ENCODE results near the gene RNF225. TPM values are rescaled to one million over a fixed set of nuclear protein-coding genes. Genes with fewer than 3 reads are reported as not detected.

The RNF225 gene
- total RNA-seq, 1 donor = under 0.01 TPM

DNA sequence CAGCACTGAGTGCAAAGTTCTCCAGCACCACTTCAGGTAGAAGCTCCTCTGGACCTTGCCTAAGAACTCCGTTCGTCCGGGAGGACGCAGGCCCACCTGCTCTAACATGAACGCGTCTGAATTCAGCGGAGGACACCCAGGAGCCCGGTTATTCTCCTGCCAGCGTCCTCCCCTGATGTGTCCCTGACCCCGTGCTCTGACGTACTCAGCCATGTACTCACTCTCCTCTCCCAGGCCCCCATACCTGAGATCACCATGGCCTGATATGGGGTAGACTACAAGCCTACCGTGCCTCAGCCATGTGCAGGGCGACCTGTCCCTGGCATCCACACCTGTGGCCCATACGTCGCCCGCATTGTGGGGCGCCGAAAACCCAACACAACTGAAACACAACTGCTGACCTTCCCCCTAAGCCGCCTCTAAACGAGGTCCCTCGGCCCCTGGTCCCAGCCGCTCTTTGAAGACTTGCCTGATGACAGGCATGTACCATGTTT lies 12.2 kb downstream of the RNF225 start:
- peak overlapping the region; percentile 93 for H3K4me3 ChIP-seq (ENCODE audit: low read depth, low read length)
- TF ChIP-seq, protein P1, sequence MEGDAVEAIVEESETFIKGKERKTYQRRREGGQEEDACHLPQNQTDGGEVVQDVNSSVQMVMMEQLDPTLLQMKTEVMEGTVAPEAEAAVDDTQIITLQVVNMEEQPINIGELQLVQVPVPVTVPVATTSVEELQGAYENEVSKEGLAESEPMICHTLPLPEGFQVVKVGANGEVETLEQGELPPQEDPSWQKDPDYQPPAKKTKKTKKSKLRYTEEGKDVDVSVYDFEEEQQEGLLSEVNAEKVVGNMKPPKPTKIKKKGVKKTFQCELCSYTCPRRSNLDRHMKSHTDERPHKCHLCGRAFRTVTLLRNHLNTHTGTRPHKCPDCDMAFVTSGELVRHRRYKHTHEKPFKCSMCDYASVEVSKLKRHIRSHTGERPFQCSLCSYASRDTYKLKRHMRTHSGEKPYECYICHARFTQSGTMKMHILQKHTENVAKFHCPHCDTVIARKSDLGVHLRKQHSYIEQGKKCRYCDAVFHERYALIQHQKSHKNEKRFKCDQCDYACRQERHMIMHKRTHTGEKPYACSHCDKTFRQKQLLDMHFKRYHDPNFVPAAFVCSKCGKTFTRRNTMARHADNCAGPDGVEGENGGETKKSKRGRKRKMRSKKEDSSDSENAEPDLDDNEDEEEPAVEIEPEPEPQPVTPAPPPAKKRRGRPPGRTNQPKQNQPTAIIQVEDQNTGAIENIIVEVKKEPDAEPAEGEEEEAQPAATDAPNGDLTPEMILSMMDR (IDR thresholded peaks at IDR 0.05; ENCODE audit: insufficient read depth, low read depth, low read length) = no peak
- DNase-seq (ENCODE audit: low read depth) = peak; percentile 28

DNA sequence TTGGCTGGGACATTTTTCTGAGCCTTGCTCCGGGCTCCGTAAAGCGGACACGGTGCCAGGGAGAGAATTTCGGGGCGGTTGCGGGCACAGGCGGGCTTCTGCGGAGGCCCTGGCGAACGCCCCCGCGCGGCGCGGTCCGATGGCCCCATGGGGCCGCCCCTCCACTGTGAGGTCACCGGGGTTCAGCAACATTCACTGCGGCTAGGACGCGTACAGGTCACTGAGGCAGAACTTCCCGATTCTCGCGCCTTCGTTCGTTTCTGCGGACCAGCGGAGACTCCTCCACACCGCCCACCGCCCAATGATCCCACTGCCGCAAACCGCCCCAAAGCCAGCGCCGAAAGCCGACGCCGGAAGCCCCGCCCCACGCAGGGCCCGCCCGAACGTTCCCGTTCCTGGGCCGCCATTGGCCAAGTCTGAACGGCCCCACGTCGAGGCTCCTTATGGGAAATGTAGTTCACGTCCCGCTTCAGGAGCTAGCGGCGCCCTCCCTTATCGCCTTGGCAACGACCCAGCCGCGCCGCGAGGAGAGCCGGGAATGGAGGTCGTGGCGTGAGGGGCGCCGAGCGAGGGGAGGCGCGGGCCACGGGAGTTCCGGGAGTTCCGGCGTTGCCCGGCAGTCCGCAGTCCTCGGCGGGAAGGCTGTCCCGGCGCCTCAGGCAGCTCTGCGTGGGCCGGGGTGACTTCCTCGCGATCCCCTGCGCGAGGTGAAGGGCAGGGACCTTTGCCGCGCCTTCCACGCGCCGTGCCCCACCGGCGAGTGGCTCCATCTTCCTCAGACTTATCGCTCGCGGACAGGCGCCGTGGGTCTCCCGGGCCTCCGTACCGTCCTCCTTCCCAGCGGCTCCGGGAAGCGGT lies 12.9 kb downstream of the RNF225 start, which contains the start of gene ZNF584:
TSS of gene ZNF584 (plus strand) at position 498 of the 858 bp plus-strand sequence. CDS start 499 bp downstream, outside the sequence.
- DNase-seq (ENCODE audit: low read depth) = peak; percentile 94
- TF ChIP-seq, protein P1 (IDR thresholded peaks at IDR 0.05; ENCODE audit: insufficient read depth, low read depth, low read length) = peak; percentile 13
- H3K4me3 ChIP-seq (ENCODE audit: low read depth, low read length) = peak within 1 kb of the TSS; percentile 93

DNA sequence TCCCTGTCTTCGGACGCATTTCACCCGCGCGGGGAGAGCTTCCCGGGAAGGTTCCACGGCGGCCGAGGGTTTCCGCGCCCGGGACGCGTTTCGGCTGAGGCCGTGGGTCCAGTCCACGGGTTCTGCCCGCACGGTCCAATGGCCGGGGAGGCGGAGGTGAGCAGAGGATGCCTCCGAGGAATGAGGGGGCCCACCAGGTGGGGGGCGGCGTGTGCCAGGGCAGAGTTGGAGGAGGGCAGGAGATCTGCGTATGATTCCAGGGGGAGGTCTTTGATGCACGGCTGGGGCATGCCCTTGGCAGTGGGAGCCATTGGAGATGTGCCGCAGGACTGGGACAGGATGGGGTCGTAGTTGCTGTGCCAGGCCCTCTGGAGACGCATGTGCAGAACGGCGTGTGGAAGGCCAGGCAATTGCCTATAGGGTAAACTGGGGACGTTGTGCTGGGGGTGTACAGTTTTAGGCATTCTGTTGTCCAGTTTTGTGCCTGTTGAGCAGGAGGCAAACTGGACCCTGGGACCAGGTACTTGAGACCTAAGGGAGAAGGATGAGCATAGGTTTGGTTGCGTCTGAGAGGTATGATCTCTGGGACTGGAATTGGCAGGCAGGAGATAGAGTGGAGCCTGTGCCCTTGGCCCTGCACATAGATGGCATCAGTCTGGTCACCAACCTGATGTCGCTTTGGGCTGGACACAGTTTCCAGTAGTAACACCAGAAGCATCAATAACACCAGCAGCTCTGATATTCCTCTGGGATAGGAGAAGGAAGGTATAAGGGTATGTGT lies 13.7 kb downstream of the RNF225 start:
- TF ChIP-seq, protein P1 (IDR thresholded peaks at IDR 0.05; ENCODE audit: insufficient read depth, low read depth, low read length) = no peak
- peak overlapping the region; percentile 93 for H3K4me3 ChIP-seq (ENCODE audit: low read depth, low read length)
- DNase-seq (ENCODE audit: low read depth) = no peak

DNA sequence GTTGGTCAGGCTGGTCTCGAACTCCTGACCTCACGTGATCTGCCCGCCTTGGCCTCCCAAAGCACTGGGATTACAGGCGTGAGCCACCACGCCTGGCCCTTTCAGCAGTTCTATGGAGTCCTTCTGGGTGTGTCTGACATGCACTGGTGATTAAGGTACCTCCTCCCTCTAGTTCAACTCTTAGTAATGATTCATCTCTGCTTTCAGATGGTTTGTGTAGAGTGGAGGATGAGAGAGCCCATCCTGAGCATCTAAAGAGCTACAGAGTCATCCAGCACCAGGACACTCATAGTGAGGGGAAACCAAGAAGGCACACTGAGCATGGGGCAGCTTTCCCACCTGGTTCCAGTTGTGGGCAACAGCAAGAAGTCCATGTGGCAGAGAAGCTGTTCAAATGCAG lies 21.1 kb downstream of the RNF225 start:
- DNase-seq (ENCODE audit: low read depth) = no peak
- no peak overlapping the region for H3K4me3 ChIP-seq (ENCODE audit: low read depth, low read length)
- TF ChIP-seq, protein P1 (IDR thresholded peaks at IDR 0.05; ENCODE audit: insufficient read depth, low read depth, low read length) = no peak

DNA sequence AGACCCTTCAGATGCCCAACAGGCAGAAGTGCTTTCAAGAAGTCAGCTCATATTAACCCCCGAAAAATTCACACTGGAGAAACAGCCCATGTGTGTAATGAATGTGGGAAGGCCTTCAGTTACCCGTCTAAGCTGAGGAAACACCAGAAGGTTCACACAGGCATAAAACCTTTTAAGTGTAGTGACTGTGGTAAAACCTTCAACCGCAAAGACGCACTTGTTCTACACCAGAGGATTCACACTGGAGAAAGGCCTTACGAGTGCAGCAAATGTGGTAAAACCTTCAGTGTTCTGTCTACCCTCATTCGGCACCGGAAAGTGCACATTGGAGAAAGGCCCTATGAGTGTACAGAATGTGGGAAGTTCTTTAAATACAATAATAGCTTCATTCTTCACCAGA lies 21.6 kb downstream of the RNF225 start:
- no peak for DNase-seq (ENCODE audit: low read depth)
- H3K4me3 ChIP-seq (ENCODE audit: low read depth, low read length) = no peak overlapping the region
- TF ChIP-seq, protein P1 (IDR thresholded peaks at IDR 0.05; ENCODE audit: insufficient read depth, low read depth, low read length) = no peak

DNA sequence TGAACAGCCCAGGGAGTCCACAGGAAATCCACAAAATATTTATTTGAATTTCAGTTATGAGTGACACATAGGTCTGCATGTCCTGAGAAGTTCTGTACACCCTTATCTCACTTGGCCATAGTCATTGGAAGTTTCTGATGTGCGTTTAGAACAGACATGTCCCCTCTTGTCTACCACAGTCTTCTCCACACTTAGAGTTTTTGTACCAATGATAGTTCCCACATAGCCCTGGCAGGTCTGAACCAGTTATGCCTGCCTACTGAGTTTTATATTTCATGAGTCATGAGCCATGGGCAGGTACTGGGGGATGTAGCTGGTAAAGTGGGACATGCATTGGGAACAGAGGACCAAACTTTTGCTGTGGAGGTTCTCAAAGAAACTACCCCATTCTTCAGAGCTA lies 33.2 kb downstream of the RNF225 start:
- TF ChIP-seq, protein P1 (IDR thresholded peaks at IDR 0.05; ENCODE audit: insufficient read depth, low read depth, low read length) = no peak
- no peak for DNase-seq (ENCODE audit: low read depth)
- no peak overlapping the region for H3K4me3 ChIP-seq (ENCODE audit: low read depth, low read length)
